Large intestine (tissue), 3 donors: ENCODE results near the gene SSNA1. TPM values are rescaled to one million over a fixed set of nuclear protein-coding genes. Genes with fewer than 3 reads are reported as not detected.
A peak's percentile ranks its signal among the peaks of the same experiment; 100 is the strongest.

Experiments used
- DNase-seq, 2 donors: peaks; one replicate each; pipeline versions ENCODE4 v3.0.0 to v3.0.0-alpha.2; 2013
- H3K27ac ChIP-seq: one replicate; pipeline ENCODE4 v1.5.1; 2013; ENCODE audit warnings: low read length
- H3K27me3 ChIP-seq: 2 replicates; pipeline ENCODE4 v1.6.1; 2013; ENCODE audit warnings: low read length; ENCODE audit not compliant: control insufficient read depth, insufficient read depth
- H3K36me3 ChIP-seq: 2 replicates; pipeline ENCODE4 v1.6.1; 2013; ENCODE audit warnings: low read length; ENCODE audit not compliant: control insufficient read depth, insufficient read depth
- H3K4me1 ChIP-seq: one replicate; pipeline ENCODE4 v1.6.1; 2013; ENCODE audit warnings: low read length; ENCODE audit not compliant: control insufficient read depth, insufficient read depth
- H3K4me3 ChIP-seq: one replicate; pipeline ENCODE4 v1.5.1; 2013; ENCODE audit warnings: low read length
- H3K9me3 ChIP-seq: one replicate; pipeline ENCODE4 v1.6.1; 2013; ENCODE audit warnings: mild to moderate bottlenecking, low read depth, low read length, moderate library complexity; ENCODE audit not compliant: control insufficient read depth
- WGBS: methylation state at CpG from one replicate; pipeline ENCODE4 v1.1.5; 2013; ENCODE audit warnings: low lambda C conversion rate; ENCODE audit not compliant: insufficient coverage; 5-methylcytosine and 5-hydroxymethylcytosine counted together
- polyA plus RNA-seq: library from polyadenylated mRNA; unstranded; fragments of 120-200 nt; gene quantifications from one replicate; pipeline ENCODE4 v1.2.1, GENCODE V29; 2013

SSNA1 gene
- polyA plus RNA-seq, 1 donor, result 66.0 TPM

- H3K4me3 ChIP-seq, result peak within 1 kb of the TSS; percentile 76
- H3K27me3 ChIP-seq, result no peaks in the 10 kb centered on the region
- no peaks in the 10 kb centered on the region for H3K36me3 ChIP-seq
- DNase-seq, result peak in 1 of 2 donors; percentile 60
- H3K4me1 ChIP-seq, result peaks cover 59% of the 10 kb centered on the region
- WGBS, result no CpG with 5 or more reads among the region's 88 CpGs
- peaks cover 9% of the 10 kb centered on the region for H3K9me3 ChIP-seq
- H3K27ac ChIP-seq, result peak within 1 kb of the TSS; percentile 79
Observed at GRCh38 chr9:137222190-137223077, 34.0 kb downstream of the SSNA1 start, which contains the start of gene RNF208. RNF208 (minus strand) TSS chr9:137222240; CDS start chr9:137221212, 1,028 bp downstream.

DNA sequence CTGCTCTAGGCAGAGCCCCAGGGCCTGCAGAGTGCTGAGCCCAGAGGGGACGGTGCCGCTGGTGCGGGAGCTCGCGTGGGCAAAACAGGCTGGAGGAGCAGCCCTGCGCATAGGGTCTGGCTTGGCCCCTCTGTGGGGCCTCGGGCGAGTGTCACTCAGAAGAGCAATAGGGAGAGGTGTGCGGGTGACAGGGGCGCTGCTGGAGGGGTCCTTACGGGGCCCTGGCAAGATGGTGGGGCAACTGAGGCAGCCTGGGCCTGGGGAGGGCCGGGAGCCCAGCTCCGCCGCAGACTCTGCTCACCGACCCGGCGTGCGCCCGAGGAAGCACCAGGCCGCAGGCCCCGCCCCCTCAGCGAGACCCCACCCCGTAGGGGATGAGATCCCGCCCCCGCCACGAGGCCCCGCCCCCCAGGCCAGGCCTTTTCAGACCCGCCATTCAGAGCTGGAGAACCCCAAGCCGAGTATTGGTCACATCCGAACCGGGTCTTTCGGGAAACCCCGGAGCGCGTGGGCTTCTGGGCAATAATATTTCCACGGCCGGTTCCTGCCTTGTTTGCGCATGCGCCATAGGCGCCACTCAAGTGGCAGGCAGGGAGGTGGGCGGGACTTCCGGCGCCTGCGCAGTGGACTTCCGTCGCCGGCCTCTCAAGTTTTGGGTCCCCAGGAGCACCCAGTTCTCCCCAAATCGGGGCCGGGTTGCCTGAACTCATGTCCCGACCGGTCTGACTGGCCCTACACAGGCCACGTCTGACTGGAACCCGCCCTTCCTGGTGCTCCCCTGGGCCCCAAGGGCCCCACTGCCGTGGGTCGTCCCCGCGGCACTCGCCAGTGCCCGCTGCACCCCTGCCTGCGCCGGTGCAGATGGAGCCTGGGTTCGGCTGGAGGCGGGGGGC lies 34.8 kb downstream of the SSNA1 start:
- peak overlapping the region; percentile 76 for H3K4me3 ChIP-seq
- peaks cover 12% of the 10 kb centered on the region for H3K9me3 ChIP-seq
- no CpG with 5 or more reads among the region's 63 CpGs for WGBS
- DNase-seq, result peak; percentile 97 to 98
- H3K36me3 ChIP-seq, result no peaks in the 10 kb centered on the region
- H3K27ac ChIP-seq, result peak overlapping the region; percentile 86
- peaks cover 57% of the 10 kb centered on the region for H3K4me1 ChIP-seq
- H3K27me3 ChIP-seq, result no peaks in the 10 kb centered on the region

DNA sequence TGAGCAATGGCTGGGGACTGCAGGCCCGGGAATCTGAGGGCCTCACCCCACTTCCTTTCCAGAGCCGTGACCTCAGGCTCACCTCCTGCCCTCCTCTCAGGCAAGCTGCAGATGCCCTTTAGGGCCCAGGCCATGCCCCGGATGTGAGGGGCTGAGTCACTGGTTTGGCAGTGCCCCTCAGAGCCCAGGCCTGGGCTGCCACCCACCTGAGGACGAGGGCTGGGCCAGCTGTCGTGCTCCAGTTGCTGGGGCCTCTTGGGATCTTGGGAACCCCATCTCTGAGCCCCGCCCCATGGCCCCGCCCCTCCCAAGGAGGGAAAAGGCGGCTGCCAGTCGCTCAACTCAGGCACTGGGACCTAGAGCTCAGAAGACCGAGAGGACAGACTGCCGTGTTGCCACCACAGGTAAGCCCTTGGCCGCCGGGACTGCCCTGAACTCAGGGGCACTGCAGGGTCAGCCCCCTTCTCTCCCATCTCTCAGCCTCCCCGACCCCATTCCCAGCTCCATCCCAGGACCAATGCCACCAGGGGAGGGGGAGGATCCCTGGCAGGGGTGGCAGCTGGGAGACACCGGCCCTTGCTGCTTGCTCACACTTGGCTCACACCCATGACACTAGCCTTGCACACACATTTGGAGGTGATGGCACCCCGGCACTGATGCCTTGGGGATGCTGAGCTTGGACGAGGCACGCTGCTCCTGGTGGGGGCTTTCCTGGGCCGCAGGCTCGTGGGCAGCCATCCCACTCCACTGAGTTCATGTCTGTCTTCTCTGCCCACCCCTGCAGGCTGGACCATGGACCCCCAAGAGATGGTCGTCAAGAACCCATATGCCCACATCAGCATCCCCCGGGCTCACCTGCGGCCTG lies 36.6 kb downstream of the SSNA1 start, which contains the start of gene CYSRT1:
Gene CYSRT1, plus strand, starts transcription at position 345 of the 865 bp plus-strand sequence. Its CDS starts 448 bp downstream, at position 793.
- no peaks in the 10 kb centered on the region for H3K27me3 ChIP-seq
- H3K9me3 ChIP-seq, result peaks cover 14% of the 10 kb centered on the region
- H3K4me1 ChIP-seq, result peaks cover 62% of the 10 kb centered on the region
- no CpG with 5 or more reads among the region's 23 CpGs for WGBS
- peak within 1 kb of the TSS; percentile 86 for H3K27ac ChIP-seq
- H3K4me3 ChIP-seq, result peak within 1 kb of the TSS; percentile 76
- DNase-seq, result peak in 1 of 2 donors; percentile 74
- no peaks in the 10 kb centered on the region for H3K36me3 ChIP-seq

DNA sequence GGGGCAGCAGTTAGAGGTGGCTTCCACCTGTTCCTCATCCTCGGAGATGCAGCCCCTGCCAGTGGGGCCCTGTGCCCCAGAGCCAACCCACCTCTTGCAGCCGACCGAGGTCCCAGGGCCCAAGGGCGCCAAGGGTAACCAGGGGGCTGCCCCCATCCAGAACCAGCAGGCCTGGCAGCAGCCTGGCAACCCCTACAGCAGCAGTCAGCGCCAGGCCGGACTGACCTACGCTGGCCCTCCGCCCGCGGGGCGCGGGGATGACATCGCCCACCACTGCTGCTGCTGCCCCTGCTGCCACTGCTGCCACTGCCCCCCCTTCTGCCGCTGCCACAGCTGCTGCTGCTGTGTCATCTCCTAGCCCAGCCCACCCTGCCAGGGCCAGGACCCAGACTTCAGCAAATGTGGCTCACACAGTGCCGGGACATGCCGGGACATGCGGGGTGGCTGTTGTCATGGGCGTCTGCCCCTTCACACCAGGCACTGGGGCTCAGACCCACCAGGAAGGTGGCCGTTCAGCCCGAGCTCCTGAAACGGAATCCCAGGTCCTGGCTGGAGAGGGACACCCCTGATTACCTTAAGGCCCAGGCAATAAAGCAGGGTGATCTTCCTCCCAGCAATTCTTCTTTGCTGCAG lies 37.3 kb downstream of the SSNA1 start:
- no CpG with 5 or more reads among the region's 21 CpGs for WGBS
- no peaks in the 10 kb centered on the region for H3K36me3 ChIP-seq
- H3K4me3 ChIP-seq, result no peak overlapping the region
- H3K27me3 ChIP-seq, result no peaks in the 10 kb centered on the region
- H3K9me3 ChIP-seq, result peaks cover 7% of the 10 kb centered on the region
- peak in 1 of 2 donors; percentile 30 for DNase-seq
- peaks cover 70% of the 10 kb centered on the region for H3K4me1 ChIP-seq
- H3K27ac ChIP-seq, result peak overlapping the region; percentile 82

- peak in 1 of 2 donors; percentile 68 for DNase-seq
- Histone ChIP-seq H3K27ac (peak overlapping the region; percentile 82), H3K4me3 (no peak overlapping the region), H3K9me3 (peaks cover 7% of the 10 kb centered on the region), H3K27me3 (no peaks in the 10 kb centered on the region), H3K4me1 (peaks cover 77% of the 10 kb centered on the region), H3K36me3 (no peaks in the 10 kb centered on the region)
- no CpG with 5 or more reads among the region's 18 CpGs for WGBS
Observed at GRCh38 chr9:137226338-137227053, 38.0 kb downstream of the SSNA1 start.

- Histone ChIP-seq H3K27me3 (no peaks in the 10 kb centered on the region), H3K4me3 (peak within 1 kb of the TSS; percentile 41), H3K4me1 (peaks cover 84% of the 10 kb centered on the region), H3K36me3 (peaks cover 8% of the 10 kb centered on the region), H3K9me3 (peaks cover 9% of the 10 kb centered on the region), H3K27ac (peak within 1 kb of the TSS; percentile 91)
- DNase-seq, result peak; percentile 80 to 85
- no CpG with 5 or more reads among the region's 25 CpGs for WGBS
Observed at GRCh38 chr9:137227054-137227852, 38.8 kb downstream of the SSNA1 start, which contains the start of gene RNF224. RNF224 (plus strand) TSS chr9:137227502; CDS start chr9:137228336, 834 bp downstream.

DNA sequence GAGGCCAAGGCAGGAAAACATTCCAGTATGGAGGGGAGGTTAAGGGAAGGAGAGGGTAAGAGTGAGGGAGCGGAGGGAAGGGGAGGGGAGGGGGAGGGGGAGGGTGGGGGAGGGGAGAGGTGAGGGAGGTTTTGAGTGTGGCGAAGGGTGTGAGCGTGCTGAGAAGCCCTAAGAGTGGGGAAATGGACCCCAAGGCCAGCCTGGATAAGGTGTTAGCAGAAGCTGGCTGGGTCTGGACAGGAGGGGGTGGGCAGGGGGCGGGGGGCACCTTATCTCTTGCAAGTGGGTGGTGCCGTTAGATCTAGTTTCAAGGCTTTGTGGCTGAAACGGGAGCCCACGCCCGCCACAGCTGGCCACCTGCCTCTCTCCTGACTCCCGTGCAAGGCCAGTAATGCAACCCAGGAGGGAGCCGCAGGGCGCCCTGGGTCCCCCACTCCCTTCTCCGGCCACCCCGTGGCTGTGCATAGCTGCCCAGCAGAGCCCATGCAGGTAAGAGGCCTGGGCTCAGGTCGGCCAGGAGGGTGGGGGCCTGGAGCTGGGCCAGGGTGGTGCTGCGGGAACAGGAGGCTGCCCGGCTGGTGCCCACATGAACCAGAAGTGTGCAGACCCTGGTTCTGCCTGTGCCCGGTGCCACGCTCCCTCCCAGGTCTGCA lies 39.5 kb downstream of the SSNA1 start:
- DNase-seq, result peak in 1 of 2 donors; percentile 41
- Histone ChIP-seq H3K9me3 (peaks cover 16% of the 10 kb centered on the region), H3K4me3 (peak overlapping the region; percentile 41), H3K4me1 (peaks cover 85% of the 10 kb centered on the region), H3K36me3 (peaks cover 13% of the 10 kb centered on the region), H3K27me3 (no peaks in the 10 kb centered on the region), H3K27ac (peak overlapping the region; percentile 91)
- no CpG with 5 or more reads among the region's 18 CpGs for WGBS

- Histone ChIP-seq H3K4me1 (peaks cover 83% of the 10 kb centered on the region), H3K4me3 (peak overlapping the region; percentile 41), H3K27ac (peak overlapping the region; percentile 91), H3K9me3 (peaks cover 21% of the 10 kb centered on the region), H3K27me3 (no peaks in the 10 kb centered on the region), H3K36me3 (peaks cover 18% of the 10 kb centered on the region)
- WGBS, result no CpG with 5 or more reads among the region's 29 CpGs
- DNase-seq, result peak in 1 of 2 donors; percentile 51
Observed at GRCh38 chr9:137228506-137228967, 40.1 kb downstream of the SSNA1 start.
